HG03457 (cell line): ENCODE data around the gene ELAVL4.

Experiments used
- ATAC-seq: cut with Tn5 transposase; IDR thresholded peaks from one replicate; pipeline ENCODE4 v1.9.1; 2021; ENCODE audit warnings: moderate number of reproducible peaks; ENCODE audit not compliant: unreplicated experiment

Gene ELAVL4

DNA sequence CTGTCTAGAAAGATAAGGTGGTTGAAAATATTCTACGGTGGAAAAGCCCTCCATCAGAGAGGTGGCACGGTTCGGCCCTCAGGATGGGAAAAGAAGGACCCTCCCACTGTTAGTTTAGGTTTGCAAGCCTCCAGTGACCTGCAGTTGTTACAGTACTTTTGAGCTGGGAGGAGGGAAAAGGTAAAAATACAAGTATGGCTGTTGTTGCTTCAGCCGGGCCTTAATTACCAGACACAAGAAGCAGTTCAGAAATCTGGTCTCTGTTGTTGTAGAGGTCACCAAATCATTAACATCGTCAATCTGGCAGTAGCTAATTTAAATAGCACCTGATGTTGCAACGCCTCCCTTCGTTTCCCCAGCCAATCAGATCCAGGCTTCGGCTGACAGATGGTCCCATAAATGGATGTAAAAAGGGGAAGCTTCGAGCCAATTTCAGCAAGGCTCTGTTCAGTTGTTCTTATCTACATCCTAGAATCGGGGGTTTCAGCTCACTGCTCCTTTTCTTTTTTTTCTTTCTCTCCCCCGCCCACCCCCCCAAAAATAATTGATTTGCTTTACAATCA is at the start of gene ELAVL4:
ELAVL4 (plus strand) TSS at position 424 of the 563 bp plus-strand sequence. CDS start 270 bp downstream, outside the sequence.
- ATAC-seq: no peak

DNA sequence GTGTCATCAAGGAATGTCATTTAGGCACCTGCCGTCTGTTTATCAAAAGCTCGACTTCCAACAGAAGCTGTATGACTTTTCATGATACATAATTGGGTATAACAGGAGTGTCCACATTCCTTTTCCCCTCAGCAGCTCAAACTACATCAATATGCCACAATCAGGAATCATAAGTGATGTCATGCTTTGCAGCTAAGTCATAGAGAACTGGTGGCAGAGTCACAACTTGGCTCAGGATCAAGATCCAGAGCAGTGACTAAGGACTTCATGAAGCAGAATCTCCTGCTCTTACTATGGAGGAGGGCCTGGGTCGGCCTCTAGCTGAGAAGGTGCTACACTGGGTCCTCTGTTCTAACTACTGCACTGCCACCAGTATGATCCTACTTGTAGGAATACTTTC is 48.4 kb upstream of the ELAVL4 start:
- no peak for ATAC-seq

DNA sequence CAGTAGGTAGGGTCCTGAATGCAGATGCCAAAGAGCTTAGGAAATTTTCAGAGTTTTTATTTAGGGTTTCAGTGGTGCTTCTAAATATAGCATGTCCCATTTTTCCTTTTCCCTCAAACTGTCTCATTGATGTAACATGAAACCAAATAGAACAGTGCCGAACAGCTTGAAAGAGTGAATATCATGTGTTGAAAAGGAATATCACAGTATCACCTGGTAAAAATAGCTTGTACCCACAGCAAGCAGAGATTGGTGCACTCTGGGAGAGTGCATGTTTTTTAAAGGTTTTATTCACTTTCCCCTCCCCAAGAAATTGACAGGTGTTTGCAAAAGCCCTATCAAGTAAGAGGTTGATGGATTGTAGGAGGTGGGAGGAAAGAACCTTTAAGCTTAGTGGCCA is 41.9 kb upstream of the ELAVL4 start:
- ATAC-seq: no peak

DNA sequence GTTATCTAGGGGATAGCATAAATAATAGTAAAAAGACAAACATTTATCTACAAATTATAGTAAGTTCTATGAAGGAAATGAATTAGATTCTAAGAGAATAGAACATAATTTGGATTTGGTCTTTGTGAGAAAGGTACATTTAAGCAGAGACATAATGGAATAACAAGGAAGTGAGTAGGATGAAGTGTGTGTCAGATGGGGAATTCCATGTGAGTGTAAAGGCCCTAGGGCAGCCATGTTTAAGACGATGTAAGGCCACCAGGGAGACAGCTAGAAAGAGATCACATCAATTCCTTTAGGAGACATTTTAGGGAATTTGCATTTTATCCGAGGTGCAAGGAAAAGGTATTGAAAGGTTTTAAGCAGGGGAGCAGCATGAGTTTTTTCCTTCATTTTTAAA is 33.8 kb upstream of the ELAVL4 start:
- no peak for ATAC-seq

DNA sequence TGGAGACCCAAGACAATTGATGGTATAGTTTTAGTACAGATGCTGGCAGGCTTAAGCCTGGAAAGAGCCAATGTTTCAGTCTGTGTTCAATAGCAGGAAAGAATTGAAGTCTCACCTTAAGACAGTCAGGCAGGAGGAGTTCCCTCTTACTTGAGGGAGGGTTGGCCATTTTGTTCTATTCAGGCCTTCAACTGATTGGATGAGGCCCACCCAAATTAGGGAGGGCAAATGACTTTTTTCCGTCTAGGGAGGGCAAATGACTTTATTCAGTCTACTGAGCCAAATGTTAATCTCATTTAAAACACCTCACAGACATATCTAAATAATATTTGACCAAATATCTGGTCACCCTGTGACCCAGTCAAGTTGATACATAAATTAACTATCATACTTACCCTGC is 31.4 kb upstream of the ELAVL4 start:
- no peak for ATAC-seq

DNA sequence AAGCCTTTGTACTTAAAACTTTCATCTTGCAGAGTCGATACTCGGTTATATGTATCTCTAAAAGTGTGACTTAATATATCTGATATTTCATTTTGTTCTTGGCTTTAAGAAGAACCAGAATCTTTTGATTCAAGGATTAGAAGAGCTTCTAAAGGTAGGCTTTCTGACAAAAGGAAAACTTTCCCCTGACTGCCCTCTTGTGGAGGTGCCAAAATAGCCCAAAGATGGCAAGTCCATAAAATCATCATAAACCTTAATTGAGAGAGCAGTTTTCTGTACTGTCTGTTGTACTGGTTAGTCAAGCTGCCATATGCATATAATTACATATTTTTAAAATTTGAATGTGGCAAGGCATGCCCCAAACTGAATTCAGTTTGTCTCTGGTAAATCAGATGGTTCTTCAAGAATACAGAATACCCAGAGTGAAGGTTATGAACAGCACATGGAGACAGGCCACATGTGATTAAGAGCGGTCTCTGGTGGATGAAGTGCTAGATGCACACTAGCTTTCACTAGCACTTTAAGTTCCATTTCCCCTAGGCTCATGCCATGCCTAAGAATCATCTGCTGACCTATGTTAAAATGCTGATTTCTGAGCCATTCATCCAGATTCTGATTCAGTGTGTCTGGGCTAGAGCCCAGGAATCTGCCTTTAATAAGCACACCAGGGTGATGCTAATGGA is 27.7 kb upstream of the ELAVL4 start:
- no peak for ATAC-seq

DNA sequence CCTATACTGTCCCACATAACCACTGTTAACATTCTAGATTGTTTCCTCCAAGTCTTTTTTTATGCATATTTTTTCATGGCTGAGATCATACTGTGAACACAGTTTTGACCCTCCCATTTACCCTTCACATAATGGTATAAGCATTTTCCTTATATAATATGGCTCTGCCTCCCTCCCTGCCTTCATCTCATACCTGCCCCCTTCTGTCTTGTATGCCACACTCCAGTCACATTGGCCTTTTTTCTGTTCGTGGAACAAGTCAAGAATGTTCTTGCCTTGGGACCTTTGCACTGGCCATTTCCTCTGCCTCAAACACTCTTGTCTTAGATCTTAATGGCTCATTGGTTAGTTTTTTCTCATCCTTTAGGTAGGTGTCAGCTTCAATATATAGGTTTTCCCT is 24.3 kb upstream of the ELAVL4 start:
- no peak for ATAC-seq

DNA sequence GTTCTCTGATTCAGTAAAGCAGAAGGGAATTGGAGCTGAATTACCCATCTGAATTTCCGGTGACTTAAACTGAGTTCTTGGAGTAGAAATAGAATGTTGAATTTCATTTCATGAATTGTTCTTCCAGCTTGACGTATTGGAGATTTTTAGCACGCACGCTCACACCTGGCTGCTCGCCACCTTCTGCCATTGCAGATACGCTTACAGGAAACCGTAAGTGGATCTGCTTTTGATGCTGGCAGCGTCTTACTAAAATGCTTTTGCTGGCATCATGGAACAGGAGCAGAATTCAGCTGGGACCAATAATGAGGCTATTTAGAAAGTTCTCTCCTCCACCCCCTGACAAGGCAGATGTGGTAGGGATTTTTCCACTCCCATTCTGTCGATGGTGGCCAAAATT is 17.7 kb upstream of the ELAVL4 start:
- no peak for ATAC-seq

DNA sequence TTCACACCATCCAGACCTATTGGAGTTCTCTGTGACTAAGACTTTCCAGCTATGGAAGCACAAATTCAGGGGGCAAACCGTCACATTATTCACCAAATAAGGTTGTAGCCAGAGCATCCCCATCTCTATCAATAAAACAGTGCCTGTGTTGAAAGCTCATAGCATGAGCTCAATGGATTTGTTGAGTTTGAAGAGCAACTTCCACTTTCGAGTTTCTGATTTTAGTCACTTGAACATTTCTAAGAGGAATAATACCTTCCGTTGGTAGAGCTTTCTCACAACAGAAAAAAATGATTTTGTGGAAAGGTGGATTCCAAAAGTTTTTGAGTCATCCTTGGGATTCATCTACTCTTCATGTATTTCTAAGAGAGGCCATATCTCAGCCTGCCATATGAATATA is 13.0 kb upstream of the ELAVL4 start:
- ATAC-seq: no peak

DNA sequence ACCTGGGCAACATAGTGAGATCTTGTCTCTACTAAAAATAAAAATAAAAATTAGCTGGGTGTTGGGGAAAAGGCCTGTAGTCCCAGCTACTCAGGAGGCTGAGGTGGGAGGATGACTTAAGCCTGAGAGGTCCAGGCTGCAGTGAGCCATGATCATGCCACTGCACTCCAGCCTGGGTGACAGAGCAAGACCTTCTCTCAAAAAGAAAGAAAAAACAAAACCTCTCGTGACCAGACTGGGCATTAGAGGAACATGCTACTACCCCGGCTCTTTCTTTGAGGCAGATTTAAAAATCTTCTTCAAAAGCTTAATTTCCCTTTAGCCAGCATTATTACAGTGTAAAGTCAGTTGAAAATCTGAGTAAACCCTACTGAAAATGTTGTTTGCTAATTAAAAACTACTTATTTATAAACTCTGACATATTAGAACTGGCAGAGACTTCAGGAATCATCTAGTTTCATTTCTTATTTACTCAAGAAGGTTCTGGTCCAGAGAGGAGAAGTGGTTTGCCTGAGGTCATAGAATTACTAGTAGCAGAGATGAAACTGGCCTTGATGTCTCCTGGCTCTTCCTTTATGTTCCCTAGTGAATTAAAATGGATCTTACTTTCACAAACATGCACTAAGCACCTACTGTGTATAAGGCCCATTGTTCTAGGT is 11.6 kb upstream of the ELAVL4 start:
- no peak for ATAC-seq

DNA sequence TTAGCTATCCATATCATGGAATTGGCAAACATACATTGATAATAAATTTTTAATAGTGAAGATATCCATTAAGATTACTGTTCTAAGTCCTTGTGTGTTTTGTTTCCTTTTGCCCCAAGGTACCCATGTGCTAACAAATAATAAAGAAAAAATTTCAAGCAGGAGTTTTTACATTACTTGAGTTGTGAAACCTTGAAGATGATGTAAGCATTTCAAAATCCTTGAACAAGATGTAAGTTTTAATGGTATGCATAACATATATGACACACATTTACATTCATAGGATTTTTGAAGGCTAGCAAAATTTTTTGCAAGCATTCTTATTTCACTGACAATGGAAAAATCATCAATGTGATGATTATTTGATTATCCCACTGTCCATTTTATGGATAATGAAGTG is 10.9 kb upstream of the ELAVL4 start:
- no peak for ATAC-seq

DNA sequence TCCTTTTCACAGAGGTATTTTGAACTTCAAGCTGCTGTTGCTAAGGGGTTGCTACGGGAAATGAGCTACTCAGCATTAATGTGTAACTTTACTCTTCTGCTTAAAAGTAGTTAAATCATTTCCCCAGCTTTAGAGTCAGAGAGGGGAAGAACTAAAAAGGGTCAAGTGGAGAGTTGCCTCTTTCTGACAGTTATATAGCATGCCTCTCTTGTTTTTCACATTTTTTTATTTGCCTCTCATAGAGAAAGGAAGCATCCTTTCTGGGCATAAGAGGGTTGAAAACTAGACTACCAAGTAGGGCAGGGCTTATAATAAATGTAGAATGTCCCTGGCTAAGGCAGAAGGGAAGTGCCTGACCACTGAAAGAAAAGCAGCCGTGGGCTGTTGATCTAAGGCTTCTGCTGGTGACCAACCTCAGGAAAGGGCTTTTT is 10.1 kb upstream of the ELAVL4 start:
- ATAC-seq: no peak

DNA sequence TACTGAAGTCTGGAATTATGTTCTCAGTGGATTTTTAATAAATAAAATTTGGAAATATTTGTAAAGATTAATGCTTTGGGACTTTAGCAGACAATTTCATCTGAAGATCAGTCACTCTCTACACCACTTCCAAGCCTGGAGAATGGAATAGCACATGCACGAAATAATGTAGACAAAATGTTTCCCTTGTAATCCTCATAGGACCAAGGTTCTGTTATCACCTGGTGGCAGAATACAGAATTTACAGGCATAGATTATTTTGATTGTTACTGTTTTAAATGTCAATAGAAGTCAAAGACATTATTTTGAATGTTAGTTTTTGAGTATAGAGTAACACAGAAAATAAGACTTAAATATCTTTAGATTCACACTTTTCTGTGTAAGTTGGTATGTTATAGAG is 9.1 kb upstream of the ELAVL4 start:
- no peak for ATAC-seq

DNA sequence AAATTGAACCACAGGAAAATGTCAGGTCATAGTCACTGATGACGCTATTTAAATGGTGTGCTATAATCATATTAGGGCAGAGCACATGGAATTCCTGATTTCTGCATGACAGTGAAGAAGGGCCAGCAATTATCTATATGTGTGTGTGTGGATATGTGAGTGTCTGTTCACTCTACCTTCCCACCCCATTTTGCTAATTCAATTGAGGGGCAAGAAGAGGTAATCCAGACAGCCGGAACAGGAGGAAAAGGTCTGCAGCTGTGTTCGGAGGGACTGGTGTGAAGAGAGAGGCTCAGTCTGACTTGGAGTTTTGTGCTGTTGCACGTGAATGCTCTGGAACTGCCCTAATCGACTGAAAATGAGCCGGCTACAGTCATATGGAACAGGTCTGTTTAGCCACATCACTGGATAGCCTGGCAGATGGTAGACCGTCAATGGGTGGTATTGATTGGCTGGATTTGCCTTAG is 5.1 kb upstream of the ELAVL4 start:
- ATAC-seq: no peak

DNA sequence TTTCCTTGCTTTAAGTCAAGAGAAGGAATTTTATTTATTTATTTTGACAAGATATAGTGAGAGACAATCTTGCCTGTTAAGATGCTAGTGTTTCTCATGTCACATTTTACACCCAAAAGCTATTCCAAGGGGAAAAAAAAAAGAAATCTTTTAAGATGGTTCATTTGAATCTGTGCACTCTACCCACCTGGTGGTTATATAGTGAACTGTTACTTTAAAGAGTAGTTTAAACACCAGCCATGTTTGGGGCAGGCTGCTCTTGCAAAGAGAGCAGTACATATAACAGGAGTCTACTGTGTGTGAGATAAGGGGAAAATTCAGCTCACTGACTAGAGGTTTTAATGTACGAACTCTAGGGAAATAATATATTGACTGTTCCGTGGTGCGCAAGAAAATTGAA is 3.3 kb upstream of the ELAVL4 start:
- no peak for ATAC-seq

DNA sequence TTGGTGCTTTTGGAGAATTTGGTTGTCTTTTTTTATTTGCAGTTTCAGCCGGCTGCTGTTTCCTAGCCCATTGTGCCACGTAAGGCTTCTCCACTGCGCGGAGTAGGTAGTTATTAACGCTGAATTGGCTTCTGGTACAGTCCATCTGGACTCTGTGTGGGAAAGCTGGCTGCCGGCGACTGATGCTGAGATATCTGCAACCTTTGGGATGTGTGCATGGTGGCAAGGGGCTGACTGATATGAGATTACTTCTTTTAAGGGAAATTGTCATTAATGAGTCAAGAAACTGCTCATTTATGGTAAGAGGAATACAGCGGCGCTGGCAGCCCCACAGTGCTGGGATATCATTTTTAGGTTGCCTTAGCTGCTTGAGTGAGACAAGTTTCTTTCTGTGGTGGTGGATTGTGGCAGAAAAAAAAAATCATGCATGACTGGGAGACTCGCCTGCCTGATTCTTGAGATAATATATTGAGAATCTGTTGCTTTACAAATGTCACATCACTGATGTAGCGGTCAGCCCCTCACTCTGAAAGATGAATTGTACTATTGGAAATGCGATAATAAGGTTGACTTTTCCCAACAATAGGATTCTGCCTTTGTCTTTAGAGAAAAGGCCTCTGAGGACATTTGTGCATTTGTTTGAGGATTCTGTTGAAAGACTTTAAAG is 2.5 kb upstream of the ELAVL4 start:
- no peak for ATAC-seq

DNA sequence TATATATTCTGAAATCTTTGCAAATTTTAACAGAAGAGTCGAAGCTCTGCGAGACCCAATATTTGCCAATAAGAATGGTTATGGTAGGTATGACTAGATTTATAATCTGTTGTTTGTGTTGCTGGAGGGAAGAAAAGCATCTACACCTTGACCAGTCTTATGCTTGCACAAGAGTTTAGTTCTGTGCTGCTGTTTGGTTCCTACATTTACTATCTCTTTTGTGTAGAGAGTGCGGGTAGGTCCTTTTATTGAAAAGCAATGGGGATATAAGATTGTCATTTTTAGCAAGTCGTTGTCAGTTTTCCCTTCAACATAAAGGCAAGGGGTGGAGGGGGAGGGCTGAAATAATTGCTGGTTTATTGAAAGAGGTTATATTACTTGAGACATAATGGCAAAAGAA is 396 bp downstream of the ELAVL4 start:
- ATAC-seq: no peak

DNA sequence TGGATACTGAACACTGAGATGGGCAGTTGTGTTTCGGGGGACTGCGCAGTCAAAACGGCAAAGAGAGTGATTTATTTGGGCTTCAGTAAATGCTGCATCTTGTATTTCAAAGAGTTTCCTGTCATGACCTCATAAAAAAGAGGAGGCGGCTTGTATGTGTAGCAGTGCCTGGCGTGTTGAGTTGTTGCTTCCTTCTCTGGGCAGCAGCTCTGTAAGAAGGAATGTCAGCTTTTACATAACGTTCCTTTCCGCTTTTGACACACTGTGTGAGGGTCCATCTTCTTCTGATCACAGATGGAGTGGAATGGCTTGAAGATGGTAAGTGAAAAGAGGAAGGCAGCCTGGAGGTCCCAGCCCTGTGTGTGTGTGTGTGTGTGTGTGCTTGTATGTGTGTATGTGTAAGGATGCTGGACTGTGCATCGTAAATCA is 941 bp downstream of the ELAVL4 start:
- ATAC-seq: no peak

DNA sequence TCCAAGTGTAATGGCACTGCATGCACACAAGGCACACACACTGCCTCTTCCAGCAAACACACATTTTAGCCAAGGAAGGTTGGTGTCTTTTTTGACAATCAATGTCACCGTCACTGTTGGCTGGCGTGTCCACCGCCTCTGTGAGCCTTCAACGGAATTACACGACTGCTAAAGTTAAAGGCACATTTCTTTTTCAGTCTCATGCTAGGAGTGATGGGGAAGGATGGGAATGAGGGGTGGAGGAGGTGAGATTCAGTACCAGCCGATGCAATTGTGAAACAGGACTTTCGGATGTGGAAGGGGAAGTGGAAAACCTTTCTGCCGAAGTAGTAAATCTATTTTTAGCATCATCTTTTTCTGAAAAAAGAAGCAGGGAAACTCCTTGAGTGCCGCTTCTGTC is 1.4 kb downstream of the ELAVL4 start:
- no peak for ATAC-seq

DNA sequence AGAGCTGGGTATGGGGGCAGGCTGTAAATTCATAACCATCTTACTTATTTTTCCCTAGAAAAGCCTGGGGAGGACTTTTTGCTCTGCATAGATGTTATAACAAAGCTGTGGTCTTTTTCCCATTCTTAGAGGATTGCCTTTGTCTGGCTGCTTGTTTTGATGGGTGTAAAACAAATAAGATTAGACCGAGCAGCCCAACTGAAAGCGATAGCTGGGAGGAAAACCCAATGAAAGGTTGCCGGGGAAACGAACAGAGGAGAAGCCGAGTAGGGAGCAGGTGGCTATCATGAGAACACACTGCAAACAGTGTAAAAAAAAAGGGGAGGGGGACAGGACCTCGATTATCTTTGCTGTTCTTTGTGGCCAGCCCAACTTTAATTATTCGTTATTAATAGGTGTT is 1.9 kb downstream of the ELAVL4 start:
- no peak for ATAC-seq

DNA sequence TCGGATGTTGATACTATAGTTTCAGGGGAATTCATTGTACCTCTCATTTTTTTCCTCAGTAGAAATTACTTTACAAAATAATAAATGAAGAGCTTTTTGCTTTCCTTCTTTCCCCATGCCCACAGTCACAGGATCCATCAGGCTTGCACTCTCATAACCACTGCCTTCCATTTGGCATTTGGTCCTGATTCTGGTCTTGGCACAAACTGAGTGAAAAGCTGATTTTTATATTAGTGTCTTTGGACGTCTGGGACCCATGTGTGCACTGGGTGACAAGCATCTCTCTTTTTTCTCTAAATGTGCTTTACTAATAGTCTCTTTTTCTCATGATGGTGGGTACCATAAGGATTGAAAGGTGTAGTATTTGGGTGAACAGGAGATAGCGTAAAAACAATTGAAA is 2.8 kb downstream of the ELAVL4 start:
- ATAC-seq: no peak

DNA sequence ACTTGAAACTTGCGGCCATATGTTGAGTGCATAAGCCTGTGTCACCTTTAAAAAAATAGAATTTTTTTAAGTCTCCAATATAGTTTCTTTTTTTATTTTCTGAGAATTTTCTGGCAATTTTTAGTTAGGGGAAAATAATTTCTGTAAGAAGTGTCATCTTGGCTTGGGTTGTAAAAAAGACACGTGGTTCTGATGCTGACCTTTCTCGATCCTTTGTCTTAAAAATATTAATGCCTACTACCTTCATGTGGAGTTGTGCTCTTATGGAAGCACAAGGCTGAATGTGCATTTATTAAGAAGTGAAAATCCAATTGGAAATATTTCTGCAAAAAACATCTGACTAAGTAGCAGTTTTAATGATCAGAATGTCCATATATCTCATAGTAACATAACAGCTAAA is 3.5 kb downstream of the ELAVL4 start:
- ATAC-seq: no peak
